Stomach smooth muscle (tissue), 2 donors: ENCODE results near the gene ZNF689.
A peak's percentile ranks its signal among the peaks of the same experiment; 100 is the strongest.

Source experiments
- H3K27ac ChIP-seq: one replicate; pipeline ENCODE4 v1.7.0; 2013; ENCODE audit warnings: mild to moderate bottlenecking, low read length, inconsistent platforms
- H3K27me3 ChIP-seq, 2 donors: one replicate each; pipeline ENCODE4 v1.7.0; 2013; ENCODE audit warnings: low read length in 2 of 2; ENCODE audit not compliant: insufficient read depth in 2 of 2, control insufficient read depth in 1 of 2
- H3K36me3 ChIP-seq, 2 donors: one replicate each; pipeline ENCODE4 v1.7.0; 2013; ENCODE audit warnings: low read length in 2 of 2; ENCODE audit not compliant: control insufficient read depth in 2 of 2, insufficient read depth in 2 of 2
- H3K4me1 ChIP-seq: one replicate; pipeline ENCODE4 v1.7.0; 2013; ENCODE audit warnings: low read length; ENCODE audit not compliant: control insufficient read depth, insufficient read depth
- H3K4me3 ChIP-seq, 2 donors: one replicate each; pipeline ENCODE4 v1.7.0; 2013; ENCODE audit warnings: low read length in 2 of 2
- H3K9ac ChIP-seq, 2 donors: one replicate each; pipeline ENCODE4 v1.7.0; 2013; ENCODE audit warnings: low read length in 2 of 2, mild to moderate bottlenecking in 1 of 2
- H3K9me3 ChIP-seq, 2 donors: one replicate each; pipeline ENCODE4 v1.7.0; 2013; ENCODE audit warnings: low read length in 2 of 2; ENCODE audit not compliant: control insufficient read depth in 2 of 2
- donor health status: healthy.
- donor health status: Pancreatic carcinoma.

Gene ZNF689

DNA sequence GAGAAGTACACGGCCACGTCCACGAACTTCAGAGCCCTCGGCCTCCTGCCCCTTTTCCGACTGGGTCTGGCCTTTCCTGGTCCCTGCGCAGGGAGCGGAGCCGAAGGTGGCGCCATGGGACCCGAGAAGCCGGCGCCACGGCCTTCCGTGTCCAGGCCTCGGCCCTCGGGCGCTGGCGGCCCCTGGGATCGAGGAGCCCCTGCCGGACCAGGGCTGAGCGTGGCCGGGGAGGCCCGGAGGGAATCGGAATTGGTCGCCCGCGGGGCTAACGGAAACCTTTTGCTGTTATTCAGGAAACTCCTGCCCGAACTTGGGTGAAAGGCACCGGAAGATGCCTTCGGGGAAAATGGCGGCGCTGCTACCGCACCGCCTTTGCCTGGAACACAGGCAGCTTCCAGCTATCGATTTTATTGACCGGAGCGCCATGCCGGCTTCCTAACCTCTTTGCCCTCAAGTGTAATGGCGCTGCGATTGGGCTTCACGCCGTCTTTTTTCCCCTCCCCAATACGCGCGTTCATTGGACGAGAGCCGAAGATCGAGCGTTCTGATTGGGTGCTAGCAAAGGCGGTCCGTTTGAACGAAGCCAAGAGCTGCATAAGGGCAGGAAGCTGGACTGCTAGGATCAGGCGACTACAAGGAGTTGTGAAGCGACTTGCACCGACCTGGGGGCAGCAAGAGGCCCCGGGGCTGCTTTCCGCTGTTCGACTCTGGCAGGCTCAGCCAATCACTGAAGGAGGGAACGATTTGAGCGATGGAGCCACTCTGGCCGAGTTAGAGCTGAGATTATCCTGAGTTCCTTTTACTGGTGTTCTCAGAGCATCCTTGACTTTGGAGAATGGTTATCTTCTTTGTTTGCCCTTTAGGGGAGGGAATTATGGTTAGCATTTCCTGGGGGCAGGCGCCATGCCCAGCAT is at the start of gene ZNF689:
Gene ZNF689 (minus strand): TSS at position 464 of the 914 bp plus-strand sequence. CDS start 348 bp downstream, at position 116.
- peaks cover 9% of the 10 kb centered on the region for H3K4me1 ChIP-seq
- H3K27ac ChIP-seq, result peak within 1 kb of the TSS; percentile 95
- H3K4me3 ChIP-seq, result peak within 1 kb of the TSS; percentile 81 to 95
- peak within 1 kb of the TSS; percentile 87 to 99 for H3K9ac ChIP-seq
- H3K36me3 ChIP-seq, result peaks cover 4 to 10% of the 10 kb centered on the region in 2 donors
- no peaks in the 10 kb centered on the region for H3K9me3 ChIP-seq
- no peaks in the 10 kb centered on the region for H3K27me3 ChIP-seq

DNA sequence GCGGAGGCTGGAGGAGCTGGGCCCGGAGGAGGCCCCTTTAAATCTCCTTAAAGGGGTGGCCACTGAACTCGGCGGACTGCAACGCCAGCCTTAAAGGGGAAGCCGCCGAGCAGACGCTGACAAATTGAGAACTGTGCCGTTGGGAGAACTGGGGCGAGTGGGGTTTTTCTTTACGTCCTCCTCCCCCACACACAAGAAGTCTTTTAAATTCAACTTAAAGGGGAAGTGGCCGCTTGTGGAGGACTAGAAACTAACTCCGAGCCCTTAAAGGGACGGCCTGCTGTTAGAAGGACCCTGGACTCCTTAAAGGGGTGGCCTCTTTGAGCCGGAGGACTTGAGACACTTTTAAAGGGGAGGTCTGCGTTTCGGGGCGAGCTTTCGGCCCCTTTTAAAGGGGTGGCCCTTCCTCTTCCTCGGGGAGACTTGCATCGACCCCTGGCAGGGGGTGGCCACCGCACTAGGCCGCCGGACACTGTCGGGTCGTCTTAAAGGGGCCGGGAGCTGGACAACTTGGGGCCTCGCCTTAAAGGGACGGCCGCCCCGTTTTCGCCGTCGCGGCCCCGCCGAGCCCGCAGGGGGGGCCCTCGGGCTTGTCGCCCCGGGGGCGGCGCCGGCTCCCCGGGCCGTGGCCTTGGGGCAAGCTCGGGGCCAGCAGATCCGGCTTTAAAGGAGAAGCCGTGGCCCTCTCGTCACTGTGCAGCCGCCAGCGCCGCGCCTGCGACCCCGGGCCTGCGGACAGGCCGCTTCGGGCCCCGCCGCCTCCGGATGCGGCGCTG is 48.7 kb upstream of the ZNF689 start:
- Histone ChIP-seq H3K4me1 (peaks cover 48% of the 10 kb centered on the region), H3K36me3 (peaks cover 43 to 47% of the 10 kb centered on the region in 2 donors), H3K9ac (peak overlapping the region; percentile 98 to 100), H3K27ac (peak overlapping the region; percentile 99), H3K9me3 (no peaks in the 10 kb centered on the region), H3K27me3 (no peaks in the 10 kb centered on the region), H3K4me3 (peak overlapping the region; percentile 88 to 96)

DNA sequence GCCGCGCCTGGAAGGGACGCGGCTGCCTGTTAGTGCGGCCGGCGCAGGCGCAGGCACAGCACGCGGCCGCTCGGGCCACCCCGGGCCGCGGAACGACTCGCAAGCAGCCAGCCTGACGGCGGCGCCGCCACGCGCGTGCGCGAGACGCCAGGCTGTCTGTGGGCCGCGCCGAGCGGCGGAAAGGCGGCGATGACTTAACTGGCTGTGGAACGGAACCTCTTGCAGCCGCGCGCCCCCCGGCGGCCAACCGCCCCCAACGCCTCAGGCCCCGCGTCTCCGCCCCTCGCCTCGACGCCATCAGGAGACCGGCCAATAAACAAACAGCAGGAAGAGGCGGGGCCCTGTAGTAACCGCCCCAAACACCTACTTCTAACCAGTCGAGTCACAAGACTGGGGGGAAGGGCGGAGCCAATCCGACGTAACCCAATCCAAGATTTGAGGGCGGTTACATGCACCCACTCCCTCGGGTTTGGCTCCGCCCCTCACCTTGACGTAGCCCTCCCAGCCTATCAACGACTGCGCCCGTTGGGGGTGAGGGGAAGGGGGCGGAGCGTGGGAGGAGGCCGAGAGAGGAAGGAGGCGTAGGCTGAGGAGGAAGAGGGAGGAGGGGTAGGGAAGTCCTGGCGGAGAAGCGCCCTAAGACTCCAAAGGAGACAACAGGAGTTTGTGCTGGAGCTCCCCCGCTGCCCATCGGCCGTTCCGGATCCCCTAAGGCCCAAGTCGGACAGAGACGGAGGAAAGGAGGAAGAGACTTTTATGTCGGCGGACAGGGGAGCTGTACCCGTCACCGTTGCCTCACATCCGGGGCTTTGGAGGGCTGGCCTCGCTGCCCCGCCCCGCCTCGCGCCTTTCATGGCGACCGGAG is 47.9 kb upstream of the ZNF689 start, which contains the start of gene FBRS:
Gene FBRS (plus strand): TSS at position 566 of the 865 bp plus-strand sequence. CDS start 1,088 bp downstream, outside the sequence.
- Histone ChIP-seq H3K27me3 (no peaks in the 10 kb centered on the region), H3K4me1 (peaks cover 47% of the 10 kb centered on the region), H3K9ac (peak within 1 kb of the TSS; percentile 98 to 100), H3K36me3 (peaks cover 42 to 44% of the 10 kb centered on the region in 2 donors), H3K9me3 (no peaks in the 10 kb centered on the region), H3K27ac (peak within 1 kb of the TSS; percentile 99), H3K4me3 (peak within 1 kb of the TSS; percentile 88 to 96)

DNA sequence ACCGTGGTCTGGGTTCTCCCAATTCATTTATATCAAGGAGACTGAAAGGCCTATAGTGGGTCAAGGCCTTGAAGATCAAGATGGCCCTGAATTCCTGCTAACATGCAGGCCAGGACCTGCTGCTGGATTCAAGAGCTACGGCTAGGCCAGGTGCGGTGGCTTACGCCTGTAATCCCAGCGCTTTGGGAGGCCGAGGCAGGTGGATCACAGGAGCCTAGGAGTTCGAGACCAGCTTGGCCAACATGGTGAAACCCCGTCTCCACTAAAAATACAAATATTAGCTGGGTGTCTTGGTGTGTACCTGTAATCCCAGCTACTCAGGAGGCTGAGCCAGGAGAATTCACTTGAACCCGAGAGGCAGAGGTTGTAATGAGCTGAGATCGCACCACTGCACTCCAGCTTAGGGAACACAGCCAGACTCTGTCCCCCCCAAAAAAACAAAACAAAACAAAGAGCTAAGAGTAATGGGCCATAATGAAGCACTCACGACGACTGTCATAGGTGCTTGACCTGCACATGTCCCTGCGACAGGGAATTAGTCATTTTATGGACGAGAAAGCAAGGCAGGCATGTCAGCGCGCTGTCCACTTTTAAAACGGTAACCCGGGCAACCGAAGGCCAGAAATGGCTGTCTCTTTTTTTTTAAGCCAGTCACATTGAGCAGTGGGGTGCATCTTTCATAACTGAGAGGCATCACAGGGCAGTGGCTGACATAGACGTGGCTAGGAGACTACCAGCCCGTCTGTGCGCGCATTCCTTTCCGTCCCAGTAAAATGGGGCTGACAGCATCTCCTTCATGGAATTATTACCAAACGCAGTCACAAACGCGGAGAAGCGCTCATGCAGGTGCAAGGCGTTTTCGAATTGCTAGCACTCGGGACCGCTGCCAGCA is 47.0 kb upstream of the ZNF689 start:
- no peaks in the 10 kb centered on the region for H3K27me3 ChIP-seq
- peak overlapping the region; percentile 73 to 80 for H3K4me3 ChIP-seq
- peaks cover 42 to 44% of the 10 kb centered on the region in 2 donors for H3K36me3 ChIP-seq
- H3K27ac ChIP-seq, result peak overlapping the region; percentile 85
- H3K4me1 ChIP-seq, result peaks cover 51% of the 10 kb centered on the region
- H3K9ac ChIP-seq, result peak overlapping the region; percentile 61 to 79
- H3K9me3 ChIP-seq, result no peaks in the 10 kb centered on the region

DNA sequence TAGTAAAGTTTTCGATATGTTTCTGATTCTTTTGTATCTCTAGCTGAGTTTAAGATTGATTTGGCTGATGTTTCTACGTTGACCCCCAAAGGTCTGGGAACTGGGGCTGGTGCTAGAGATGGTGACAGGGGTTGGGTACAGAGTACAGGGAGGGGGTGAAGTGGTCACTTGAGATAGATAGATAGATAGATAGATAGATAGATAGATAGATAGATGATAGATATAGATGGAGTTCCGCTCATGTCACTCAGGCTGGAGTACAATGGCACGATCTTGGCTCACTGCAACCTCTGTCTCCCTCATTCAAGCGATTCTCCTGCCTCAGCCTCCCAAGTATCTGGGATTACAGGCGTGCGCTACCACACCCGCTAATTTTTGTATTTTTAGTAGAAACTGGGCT is 46.2 kb upstream of the ZNF689 start:
- no peaks in the 10 kb centered on the region for H3K9me3 ChIP-seq
- H3K9ac ChIP-seq, result peak overlapping the region in 1 of 2 donors; percentile 61
- H3K27me3 ChIP-seq, result no peaks in the 10 kb centered on the region
- H3K4me1 ChIP-seq, result peaks cover 50% of the 10 kb centered on the region
- peaks cover 35% of the 10 kb centered on the region in 2 donors for H3K36me3 ChIP-seq
- peak overlapping the region; percentile 85 for H3K27ac ChIP-seq
- no peak overlapping the region for H3K4me3 ChIP-seq

DNA sequence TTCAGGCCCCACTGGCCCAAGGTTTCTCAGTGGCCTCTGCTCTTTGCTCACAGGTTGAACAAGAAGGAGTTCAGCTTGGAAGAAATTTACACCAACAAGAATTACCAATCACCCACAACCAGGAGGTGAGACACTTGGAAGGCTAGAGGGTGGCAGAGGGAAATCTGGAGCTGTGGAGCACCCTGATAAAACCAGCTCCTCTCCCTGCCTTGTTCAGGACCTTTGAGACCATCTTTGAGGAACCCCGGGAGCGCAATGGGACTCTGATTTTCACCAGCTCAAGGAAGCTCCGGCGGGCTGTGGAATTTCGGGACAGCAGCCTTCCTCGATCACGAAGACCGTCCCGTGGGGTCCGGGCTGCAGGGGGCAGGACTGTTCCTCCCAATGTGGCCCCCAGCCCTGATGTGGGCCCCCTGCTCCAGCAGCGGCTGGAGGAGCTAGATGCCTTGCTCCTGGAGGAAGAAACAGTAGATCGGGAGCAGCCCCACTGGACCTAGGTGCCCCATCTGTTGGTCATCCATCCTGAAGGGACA is 45.7 kb upstream of the ZNF689 start:
- H3K4me1 ChIP-seq, result peaks cover 44% of the 10 kb centered on the region
- H3K27ac ChIP-seq, result peak overlapping the region; percentile 46
- no peak overlapping the region for H3K4me3 ChIP-seq
- H3K36me3 ChIP-seq, result peaks cover 31% of the 10 kb centered on the region in 2 donors
- H3K27me3 ChIP-seq, result no peaks in the 10 kb centered on the region
- H3K9me3 ChIP-seq, result no peaks in the 10 kb centered on the region
- H3K9ac ChIP-seq, result no peak overlapping the region

DNA sequence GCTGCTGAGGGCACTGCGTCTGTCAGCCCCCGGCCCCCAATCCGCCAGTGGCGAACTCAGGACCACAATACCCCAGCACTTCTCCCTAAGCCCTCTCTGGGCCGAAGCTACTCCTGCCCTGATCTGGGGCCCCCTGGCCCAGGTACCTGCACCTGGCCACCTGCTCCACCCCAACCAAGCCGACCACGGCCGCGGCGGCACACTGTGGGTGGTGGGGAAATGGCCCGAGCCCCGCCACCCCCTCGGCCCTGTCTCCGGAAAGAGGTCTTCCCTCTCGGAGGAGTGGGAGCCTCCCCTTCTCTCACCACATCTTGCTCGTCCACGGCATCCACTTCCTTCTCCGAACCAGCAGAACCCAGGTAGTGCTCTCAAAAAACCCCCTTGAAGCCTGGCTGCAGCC is 44.7 kb upstream of the ZNF689 start:
- Histone ChIP-seq H3K27ac (no peak overlapping the region), H3K27me3 (no peaks in the 10 kb centered on the region), H3K36me3 (peaks cover 31% of the 10 kb centered on the region in 2 donors), H3K9ac (no peak overlapping the region), H3K4me3 (no peak overlapping the region), H3K9me3 (no peaks in the 10 kb centered on the region), H3K4me1 (peaks cover 39% of the 10 kb centered on the region)

DNA sequence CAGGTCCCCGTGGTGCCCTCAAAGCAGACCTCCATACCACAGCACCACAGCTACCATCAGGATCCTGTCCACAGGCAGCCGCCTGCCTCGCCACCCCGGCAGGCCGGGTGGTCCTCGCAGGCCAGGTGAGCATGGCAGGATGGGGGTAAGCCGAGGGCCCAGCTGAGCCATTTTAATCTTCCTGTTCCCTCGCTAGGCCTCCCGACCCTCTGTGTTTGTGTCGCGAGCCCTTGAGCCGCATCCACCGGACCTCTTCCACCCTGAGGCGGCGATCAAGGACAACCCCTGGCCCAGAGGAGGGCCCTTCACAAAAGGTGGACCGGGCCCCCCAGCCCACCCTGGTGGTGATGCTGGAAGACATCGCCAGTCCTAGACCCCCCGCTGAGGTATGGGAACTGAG is 42.5 kb upstream of the ZNF689 start:
- Histone ChIP-seq H3K27ac (no peak overlapping the region), H3K9me3 (no peaks in the 10 kb centered on the region), H3K9ac (peak overlapping the region in 1 of 2 donors; percentile 98), H3K4me1 (peaks cover 39% of the 10 kb centered on the region), H3K36me3 (peaks cover 31% of the 10 kb centered on the region in 2 donors), H3K4me3 (peak overlapping the region in 1 of 2 donors; percentile 96), H3K27me3 (no peaks in the 10 kb centered on the region)

DNA sequence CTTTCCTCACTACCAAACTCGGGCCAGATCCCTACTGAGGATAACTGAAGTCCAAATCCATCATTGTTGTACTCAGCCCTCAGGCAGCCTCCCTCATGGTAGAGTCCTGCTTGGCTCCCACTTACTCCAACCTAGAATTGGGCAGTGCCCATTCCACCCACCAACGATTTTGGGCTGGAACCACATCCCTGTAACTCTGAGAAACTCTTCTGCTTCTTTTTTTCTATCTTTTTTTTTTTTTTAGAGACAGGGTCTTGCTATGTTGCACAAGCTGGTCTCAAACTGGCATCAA is 41.8 kb upstream of the ZNF689 start:
- Histone ChIP-seq H3K4me3 (peak overlapping the region; percentile 87 to 96), H3K36me3 (peaks cover 31% of the 10 kb centered on the region in 2 donors), H3K9ac (peak overlapping the region; percentile 78 to 98), H3K9me3 (no peaks in the 10 kb centered on the region), H3K27ac (peak overlapping the region; percentile 97), H3K27me3 (no peaks in the 10 kb centered on the region), H3K4me1 (peaks cover 32% of the 10 kb centered on the region)
